ENCODE results near the gene RPS5. TPM values are rescaled to one million over a fixed set of nuclear protein-coding genes. Genes with fewer than 3 reads are reported as not detected.

The RPS5 gene
- total and polyA plus RNA-seq, 9 of the 15 experiments (the other 6 are each of a cell fraction or from before 2014, with no cell fraction given), result 1,228 to 3,570 (median 2,484) TPM

DNA sequence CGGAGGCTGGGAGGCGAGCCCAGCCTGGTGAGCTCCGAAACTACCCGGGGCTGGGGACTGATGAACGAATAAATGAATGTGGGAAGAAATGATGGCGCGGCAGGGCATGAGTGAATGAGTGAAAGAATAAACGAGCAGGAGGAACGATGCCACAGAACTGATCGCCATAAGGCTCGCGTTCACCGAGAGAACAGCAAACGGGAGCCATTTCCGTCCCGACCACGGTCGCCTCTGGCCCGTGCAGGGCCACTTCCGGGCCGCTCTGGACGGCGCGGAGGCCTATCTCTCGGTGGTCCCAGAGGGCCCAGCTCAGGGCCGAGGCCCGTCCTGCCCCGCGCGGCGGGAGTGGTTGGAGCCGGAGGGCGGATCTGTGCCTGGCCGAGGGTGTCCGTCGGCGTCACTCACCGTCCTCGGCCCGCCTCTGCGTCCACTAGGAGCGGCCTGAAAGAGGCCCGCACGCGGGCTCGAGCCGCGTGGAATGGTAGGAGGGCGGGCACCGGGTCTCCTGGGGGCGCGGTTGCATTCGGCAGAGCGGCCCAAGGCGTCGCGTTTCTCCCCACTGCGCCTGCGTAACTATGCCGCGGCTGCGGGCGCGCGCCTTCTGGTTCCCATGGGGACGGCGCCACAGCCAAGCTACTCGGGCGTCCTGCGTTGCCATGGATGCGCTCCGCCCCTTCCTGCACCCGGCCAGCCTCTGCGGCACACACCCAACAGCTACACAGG lies 24.6 kb upstream of the RPS5 start, which contains the start of gene ZNF497:
Gene ZNF497 (minus strand): TSS at position 480 of the 723 bp plus-strand sequence. CDS start 5,116 bp downstream, outside the sequence.
- no peaks in the 10 kb centered on the region for H3K36me3 ChIP-seq (ENCODE audit: control insufficient read depth, insufficient read depth, low read length)
- BruUV-seq (replicated peaks), result TSS peak; percentile 86
- H3K79me2 ChIP-seq (ENCODE audit: control insufficient read depth, insufficient read depth, low read length), result peaks cover 7% of the 10 kb centered on the region; the same call in 1 of the 3 replicates
- peak within 1 kb of the TSS; percentile 97 to 99 for H3K9ac ChIP-seq (ENCODE audit: insufficient read depth in 1 of 2, low read depth in 2 of 2, low read length in 2 of 2)
- H2AFZ ChIP-seq (ENCODE audit: low read depth, low read length), result peak within 1 kb of the TSS; percentile 92
- ChIA-PET CTCF (ENCODE audit: low intra/inter-chr PET ratio) (no interaction called here), POLR2A (interaction anchor here (0.6 to 1.9 kb wide), 18 partner anchors 9 to 270 kb away, joined by 3 to 20 read pairs (median 4); partner anchors contain the start of genes RPS5, ZNF324, ZNF544 and ZSCAN22)
- DNase-seq (ENCODE audit: extremely low read depth in 1 of 4, low spot score in 3 of 4), result peak; percentile 98
- peak within 1 kb of the TSS; percentile 97 for H3K27ac ChIP-seq (ENCODE audit: extremely low read depth, low read depth, low read length)
- H4K20me1 ChIP-seq (replicated peaks; ENCODE audit: control insufficient read depth, insufficient read depth, low read length), result no peaks in the 10 kb centered on the region
- in situ Hi-C loops (cut with MboI) (no loop called here), intact Hi-C loops (cut with micrococcal nuclease) (loop anchor here (2.0 kb wide), 2 partner anchors 18 to 58 kb away; partner anchors contain the start of genes ERVK3-1 and ZNF837)
- peak; percentile 98 for ATAC-seq
- peak within 1 kb of the TSS; percentile 97 for H3K4me2 ChIP-seq (ENCODE audit: insufficient read depth, low read length)
- under 1% methylated on average over 50 of the region's 74 CpGs for WGBS (ENCODE audit: insufficient coverage, low coverage, missing lambda C conversion rate)
- peaks cover 7 to 38% of the 10 kb centered on the region in 2 experiments; a peak in 3 of 5 replicates for H3K4me1 ChIP-seq (replicated peaks in 1 of 2; ENCODE audit: control insufficient read depth in 2 of 2, insufficient read depth in 2 of 2, low read length in 2 of 2)
- no peaks in the 10 kb centered on the region for H3K9me1 ChIP-seq (ENCODE audit: control insufficient read depth, insufficient read depth, low read length)
- H3K4me3 ChIP-seq, result peak within 1 kb of the TSS; percentile 65
- no peaks in the 10 kb centered on the region for H3K9me3 ChIP-seq (replicated peaks; ENCODE audit: control insufficient read depth, insufficient read depth, low read depth, low read length)
- no peaks in the 10 kb centered on the region for H3K27me3 ChIP-seq (ENCODE audit: control insufficient read depth in 2 of 2, insufficient read depth in 2 of 2, low read length in 2 of 2)
- peak; percentile 98 for FAIRE-seq
- TF ChIP-seq ZNF311 (CRISPR knock-in tag; IDR thresholded peaks at IDR 0.05), result no peak
- TF ChIP-seq ZNF584 (CRISPR knock-in tag; IDR thresholded peaks at IDR 0.05; ENCODE audit: low read depth), result no peak
- no peak for TF ChIP-seq EP300 (IDR thresholded peaks at IDR 0.05; ENCODE audit: low read length)
- TF ChIP-seq SRSF7 (optimal IDR thresholded peaks at IDR 0.05; ENCODE audit: low read depth, low read length), result no peak
- peak in 1 of 2 experiments; percentile 41; a peak in 1 of 4 replicates for TF ChIP-seq KDM4B (IDR thresholded peaks at IDR 0.05; ENCODE audit: borderline replicate concordance in 2 of 2, low read depth in 1 of 2)
- no peak; the same call in 1 of the 2 replicates for TF ChIP-seq RB1 (IDR thresholded peaks at IDR 0.05; ENCODE audit: low read depth)
- no peak for TF ChIP-seq RFX7 (CRISPR knock-in tag; IDR thresholded peaks at IDR 0.05)
- TF ChIP-seq BRD9 (IDR thresholded peaks at IDR 0.05; ENCODE audit: low read depth, partially characterized antibody), result peak; percentile 88
- no peak for TF ChIP-seq ZNF551 (CRISPR knock-in tag; IDR thresholded peaks at IDR 0.05)
- TF ChIP-seq, protein P1, sequence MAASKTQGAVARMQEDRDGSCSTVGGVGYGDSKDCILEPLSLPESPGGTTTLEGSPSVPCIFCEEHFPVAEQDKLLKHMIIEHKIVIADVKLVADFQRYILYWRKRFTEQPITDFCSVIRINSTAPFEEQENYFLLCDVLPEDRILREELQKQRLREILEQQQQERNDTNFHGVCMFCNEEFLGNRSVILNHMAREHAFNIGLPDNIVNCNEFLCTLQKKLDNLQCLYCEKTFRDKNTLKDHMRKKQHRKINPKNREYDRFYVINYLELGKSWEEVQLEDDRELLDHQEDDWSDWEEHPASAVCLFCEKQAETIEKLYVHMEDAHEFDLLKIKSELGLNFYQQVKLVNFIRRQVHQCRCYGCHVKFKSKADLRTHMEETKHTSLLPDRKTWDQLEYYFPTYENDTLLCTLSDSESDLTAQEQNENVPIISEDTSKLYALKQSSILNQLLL (CRISPR knock-in tag; IDR thresholded peaks at IDR 0.05; ENCODE audit: borderline replicate concordance), result no peak
- TF ChIP-seq, protein P2, sequence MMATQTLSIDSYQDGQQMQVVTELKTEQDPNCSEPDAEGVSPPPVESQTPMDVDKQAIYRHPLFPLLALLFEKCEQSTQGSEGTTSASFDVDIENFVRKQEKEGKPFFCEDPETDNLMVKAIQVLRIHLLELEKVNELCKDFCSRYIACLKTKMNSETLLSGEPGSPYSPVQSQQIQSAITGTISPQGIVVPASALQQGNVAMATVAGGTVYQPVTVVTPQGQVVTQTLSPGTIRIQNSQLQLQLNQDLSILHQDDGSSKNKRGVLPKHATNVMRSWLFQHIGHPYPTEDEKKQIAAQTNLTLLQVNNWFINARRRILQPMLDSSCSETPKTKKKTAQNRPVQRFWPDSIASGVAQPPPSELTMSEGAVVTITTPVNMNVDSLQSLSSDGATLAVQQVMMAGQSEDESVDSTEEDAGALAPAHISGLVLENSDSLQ (IDR thresholded peaks at IDR 0.05), result peak; percentile 92
- no peak for TF ChIP-seq GTF2A2 (tag; IDR thresholded peaks at IDR 0.05)
- peak; percentile 48; the same call in 1 of the 2 replicates for TF ChIP-seq MTA3 (IDR thresholded peaks at IDR 0.05; ENCODE audit: borderline replicate concordance)
- 0 out of 2 replicates have a peak, but pooled peaks have one; percentile 25 for TF ChIP-seq BRD4 (IDR thresholded peaks at IDR 0.05)
- no peak for TF ChIP-seq MCM3 (IDR thresholded peaks at IDR 0.05)
- peak; percentile 98 for TF ChIP-seq THAP12 (CRISPR knock-in tag; IDR thresholded peaks at IDR 0.05)
- no peak for TF ChIP-seq HMG20B (CRISPR knock-in tag; IDR thresholded peaks at IDR 0.05)
- no peak for TF ChIP-seq TEAD2 (tag; IDR thresholded peaks at IDR 0.05)
- TF ChIP-seq NFE2L1 (tag; IDR thresholded peaks at IDR 0.05; ENCODE audit: borderline replicate concordance, low read depth), result no peak
